HepG2 (cell line): ENCODE data around the gene IGF2BP3. TPM values are rescaled to one million over a fixed set of nuclear protein-coding genes. Genes with fewer than 3 reads are reported as not detected.
A peak's percentile ranks its signal among the peaks of the same experiment; 100 is the strongest.

Experiments used
- AHDC1 ChIP-seq: sonication (generic); formaldehyde crosslinking; IDR thresholded peaks from 2 replicates; pipeline ENCODE4 v1.5.1; 2020; ENCODE audit warnings: mild to moderate bottlenecking, missing genetic modification reagents, borderline replicate concordance
- EEA1 ChIP-seq: sonication (generic); formaldehyde crosslinking; IDR thresholded peaks from 2 replicates; pipeline ENCODE4 v1.5.1; 2020; ENCODE audit warnings: mild to moderate bottlenecking, missing genetic modification reagents, borderline replicate concordance
- FOXA3 ChIP-seq: IDR thresholded peaks from 2 replicates; pipeline ENCODE4 v1.6.1; 2016; ENCODE audit warnings: missing genetic modification reagents, missing compliant biosample characterization
- FOXJ3 ChIP-seq: sonication (generic); formaldehyde crosslinking; IDR thresholded peaks from 2 replicates; pipeline ENCODE4 v1.4.0; 2020; ENCODE audit warnings: missing genetic modification reagents, mild to moderate bottlenecking, borderline replicate concordance
- HNF4A ChIP-seq: sonication (generic); formaldehyde crosslinking; IDR thresholded peaks from 2 replicates; pipeline ENCODE4 v1.4.0; 2020; ENCODE audit warnings: missing genetic modification reagents
- MEF2D ChIP-seq: sonication (generic); formaldehyde crosslinking; IDR thresholded peaks from 2 replicates; pipeline ENCODE4 v1.5.1; 2020; ENCODE audit warnings: mild to moderate bottlenecking, missing genetic modification reagents
- MTF2 ChIP-seq: sonication (generic); formaldehyde crosslinking; IDR thresholded peaks from 2 replicates; pipeline ENCODE4 v1.5.0; 2020; ENCODE audit warnings: missing genetic modification reagents, borderline replicate concordance
- NCOA5 ChIP-seq: sonication (generic); formaldehyde crosslinking; IDR thresholded peaks from 2 replicates; pipeline ENCODE4 v1.4.0; 2020; ENCODE audit warnings: missing genetic modification reagents
- NCOR1 ChIP-seq: fragments of 200-600 bp; sonication (generic); IDR thresholded peaks from 2 replicates; pipeline ENCODE4 v1.7.0; 2017; ENCODE audit warnings: antibody characterized with exemption, low read length, borderline replicate concordance
- REPIN1 ChIP-seq: sonication (generic); formaldehyde crosslinking; IDR thresholded peaks from 2 replicates; pipeline ENCODE4 v1.8.0; 2022; ENCODE audit warnings: missing genetic modification reagents, low read depth, mild to moderate bottlenecking, borderline replicate concordance
- TAF1 ChIP-seq: sonication (generic); formaldehyde crosslinking; IDR thresholded peaks from 2 replicates; pipeline ENCODE4 v1.4.0; 2020; ENCODE audit warnings: missing genetic modification reagents
- TBX2 ChIP-seq: sonication (generic); formaldehyde crosslinking; IDR thresholded peaks from 2 replicates; pipeline ENCODE4 v1.5.0; 2020; ENCODE audit warnings: missing genetic modification reagents, mild to moderate bottlenecking, borderline replicate concordance
- TRAFD1 ChIP-seq: sonication (generic); formaldehyde crosslinking; IDR thresholded peaks from 2 replicates; pipeline ENCODE4 v1.5.1; 2020; ENCODE audit warnings: missing genetic modification reagents, mild to moderate bottlenecking, borderline replicate concordance
- ZBTB25 ChIP-seq: IDR thresholded peaks from 2 replicates; pipeline ENCODE4 v1.6.1; 2018; ENCODE audit warnings: missing genetic modification reagents
- ZNF17 ChIP-seq: sonication (generic); formaldehyde crosslinking; IDR thresholded peaks from 2 replicates; pipeline ENCODE4 v1.5.0; 2020; ENCODE audit warnings: mild to moderate bottlenecking, missing genetic modification reagents
- ZNF256 ChIP-seq: sonication (generic); formaldehyde crosslinking; conservative IDR thresholded peaks from 2 replicates; pipeline ENCODE4 v1.4.0; 2020; ENCODE audit warnings: missing genetic modification reagents
- ZNF292 ChIP-seq: sonication (generic); formaldehyde crosslinking; IDR thresholded peaks from 2 replicates; pipeline ENCODE4 v1.8.1; 2022; ENCODE audit warnings: mild to moderate bottlenecking, low read depth, missing genetic modification reagents, borderline replicate concordance
- ZNF3 ChIP-seq: IDR thresholded peaks from 2 replicates; pipeline ENCODE4 v1.7.0; 2017; ENCODE audit warnings: inconsistent platforms
- ZNF33B ChIP-seq: sonication (generic); formaldehyde crosslinking; IDR thresholded peaks from 2 replicates; pipeline ENCODE4 v1.5.1; 2020; ENCODE audit warnings: mild to moderate bottlenecking, missing genetic modification reagents
- polyA plus RNA-seq, 8 experiments: library from polyadenylated mRNA; depleted of rRNA in 3 of 8; stranded (reverse) in 7 of 8; unstranded in 1 of 8; fragments of >200 nt; fragmentation: Illumina TruSeq in 4 of 8; extraction: Trizol in 4 of 8; gene quantifications; 2 replicates each; pipeline versions ENCODE4 v1.2.1 to v1.2.3, GENCODE V29; 2011 to 2016; ENCODE audit warnings: low read depth in 4 of 8, missing spikeins in 1 of 8, mixed read lengths in 1 of 8; ENCODE audit not compliant: insufficient read depth in 1 of 8
- total RNA-seq, 5 experiments: library from RNA; depleted of rRNA; stranded (reverse); fragments of >200 nt; fragmentation: Illumina TruSeq; extraction: Trizol; gene quantifications; 2 replicates each; pipeline ENCODE4 v1.2.3, GENCODE V29; 2016; ENCODE audit warnings: low read depth in 1 of 5

The IGF2BP3 gene
- total and polyA plus RNA-seq, 2 of the 13 experiments (the other 11 are each of a cell fraction or from before 2014, with no cell fraction given), result 37.7 to 39.5 TPM

- TF ChIP-seq AHDC1 (no peak), NCOR1 (no peak), FOXA3 (CRISPR knock-in tag) (peak; percentile 41), REPIN1 (CRISPR knock-in tag) (peak; percentile 88), MEF2D (CRISPR knock-in tag) (peak; percentile 41; the same call in 1 of the 2 replicates), ZNF33B (CRISPR knock-in tag) (peak; percentile 92), FOXJ3 (CRISPR knock-in tag) (no peak), ZBTB25 (peak; percentile 50; the same call in 1 of the 2 replicates), ZNF17 (no peak), ZNF3 (no peak), EEA1 (CRISPR knock-in tag) (0 out of 2 replicates have a peak, but pooled peaks have one; percentile 62), ZNF256 (CRISPR knock-in tag) (no peak), HNF4A (peak; percentile 36; the same call in 1 of the 2 replicates), MTF2 (CRISPR knock-in tag) (no peak; the same call in 1 of the 2 replicates), TRAFD1 (CRISPR knock-in tag) (no peak), ZNF292 (CRISPR knock-in tag) (no peak), TBX2 (CRISPR knock-in tag) (peak; percentile 92), NCOA5 (CRISPR knock-in tag) (no peak), TAF1 (CRISPR knock-in tag) (peak; percentile 89)
Measured at GRCh38 chr7:23298885-23299769, 171.2 kb downstream of the IGF2BP3 start, which contains the start of gene MALSU1 (continued).
